ENCODE data around the gene SAMD10.

- TF ChIP-seq TSHZ1 (tag by site-specific recombination; IDR thresholded peaks at IDR 0.05; ENCODE audit: borderline replicate concordance), result no peak
- TF ChIP-seq CTCF (tag by site-specific recombination; IDR thresholded peaks at IDR 0.05), result no peak
- TF ChIP-seq BCL11A (tag by site-specific recombination; IDR thresholded peaks at IDR 0.05; ENCODE audit: low read depth), result no peak
- TF ChIP-seq ZNF785 (tag by site-specific recombination; IDR thresholded peaks at IDR 0.05), result no peak
- TF ChIP-seq REST (tag by site-specific recombination; IDR thresholded peaks at IDR 0.05), result no peak
- no peak for TF ChIP-seq EGR2 (tag by site-specific recombination; IDR thresholded peaks at IDR 0.05; ENCODE audit: low read depth)
- no peak for TF ChIP-seq ZNF776 (tag by site-specific recombination; IDR thresholded peaks at IDR 0.05; ENCODE audit: borderline replicate concordance)
- no peak for TF ChIP-seq ZBTB6 (tag by site-specific recombination; IDR thresholded peaks at IDR 0.05)
- TF ChIP-seq ZNF529 (tag by site-specific recombination; IDR thresholded peaks at IDR 0.05; ENCODE audit: insufficient replicate concordance), result no peak
Observed at GRCh38 chr20:63944078-63944941, 35.1 kb downstream of the SAMD10 start.
